ENCODE measurements around the gene KCNK7. TPM values are rescaled to one million over a fixed set of nuclear protein-coding genes. Genes with fewer than 3 reads are reported as not detected.

Gene KCNK7
- total RNA-seq, 2 experiments from 2014 or later: 0.34 to 0.46 TPM

DNA sequence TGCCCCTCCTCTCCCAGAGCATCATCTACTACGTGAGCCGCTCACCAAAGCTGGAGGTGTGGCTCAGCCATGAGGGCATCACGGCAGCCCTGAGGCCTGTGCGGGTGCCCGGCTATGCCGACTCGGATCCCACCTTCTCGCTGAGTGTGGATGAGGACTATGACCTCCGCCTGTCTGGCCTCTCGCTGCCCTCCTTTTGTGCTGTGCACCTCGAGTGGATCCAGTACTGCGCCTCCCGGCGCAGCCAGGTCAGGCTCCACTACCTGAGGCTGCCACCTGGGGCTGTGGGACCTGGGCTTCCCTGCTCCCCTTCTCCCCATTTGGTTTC is 38.5 kb upstream of the KCNK7 start:
- ChIA-PET POLR2A (no interaction called here), CTCF (interaction anchor here (0.9 to 1.3 kb wide), 2 partner anchors 77 to 183 kb away, joined by 3 to 4 read pairs; no protein-coding TSS in a partner anchor)

DNA sequence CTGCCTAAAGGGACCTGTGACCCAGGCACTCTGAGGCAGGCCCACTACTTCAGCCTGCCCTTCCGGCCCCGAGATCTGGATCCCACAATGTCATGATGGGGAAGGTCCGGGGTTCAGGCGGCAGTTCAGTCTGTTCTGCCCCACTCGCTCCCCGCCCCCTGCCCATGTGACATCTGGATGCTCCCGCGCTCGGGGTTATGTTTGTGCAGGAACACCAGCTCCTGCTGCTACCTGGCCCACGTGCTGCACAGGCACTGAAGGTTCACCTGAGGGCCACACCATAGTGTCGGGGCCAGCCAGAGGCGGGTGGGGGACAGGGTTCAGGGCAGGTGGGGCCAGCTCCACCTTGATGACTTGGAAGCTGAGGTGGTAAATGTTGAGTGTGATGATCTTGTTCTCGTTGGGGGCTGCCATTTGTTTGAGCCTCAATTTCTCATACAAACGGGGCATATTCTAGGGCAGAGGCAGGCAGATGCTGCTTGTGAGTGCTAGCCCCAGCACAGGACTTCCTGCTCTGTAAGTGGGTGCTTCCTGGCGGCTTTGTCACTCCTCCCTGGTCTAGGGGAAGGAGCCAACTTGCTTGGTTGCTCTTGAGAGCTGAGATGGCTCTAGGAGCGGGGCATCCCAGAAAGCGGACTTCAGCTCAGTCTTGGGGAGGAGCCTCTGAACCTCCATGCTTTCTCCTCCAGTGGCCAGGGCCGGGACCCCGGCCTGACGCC is 37.9 kb upstream of the KCNK7 start:
- POLR2A ChIA-PET: interaction anchor here (0.9 kb wide), 1 partner anchor 11 kb away, joined by 3 read pairs; no protein-coding TSS in a partner anchor
- CTCF ChIA-PET: interaction anchor here (0.9 to 1.7 kb wide), 4 partner anchors 11 to 184 kb away, joined by 3 to 7 read pairs (median 4); no protein-coding TSS in a partner anchor

DNA sequence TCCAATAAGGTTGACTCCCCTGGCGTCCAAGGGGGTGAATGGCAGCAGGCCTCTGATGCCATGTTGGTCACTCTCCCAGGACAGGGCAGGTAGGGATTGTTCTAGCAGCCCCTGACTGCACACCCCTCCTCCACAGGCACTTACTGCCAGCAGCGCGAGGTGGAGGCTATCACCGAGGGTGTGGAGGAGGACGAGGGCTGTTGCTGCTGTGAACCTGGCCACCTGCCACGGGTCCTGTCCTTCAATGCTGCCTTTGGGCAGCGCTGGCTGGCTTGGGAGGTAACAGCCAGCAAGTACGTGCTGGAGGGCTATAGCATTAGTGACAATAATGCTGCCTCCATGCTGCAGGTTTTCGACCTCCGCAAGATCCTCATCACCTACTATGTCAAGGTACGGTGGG is 34.6 kb upstream of the KCNK7 start:
- ChIA-PET CTCF (no interaction called here), POLR2A (interaction anchor here (0.8 kb wide), 1 partner anchor 9 kb away, joined by 3 read pairs; no protein-coding TSS in a partner anchor)

- ChIA-PET CTCF (interaction anchor here (0.9 kb wide), 1 partner anchor 8 kb away, joined by 3 read pairs; the partner anchor contains the start of gene SIPA1), POLR2A (no interaction called here)
Measured at GRCh38 chr11:65629579-65629978, 34.0 kb upstream of the KCNK7 start.

- ChIA-PET CTCF (interaction anchor here (0.5 to 1.8 kb wide), 7 partner anchors 10 to 504 kb away, joined by 3 to 9 read pairs (median 3); partner anchors contain the start of genes KAT5 and SIPA1), POLR2A (interaction anchor here (0.5 kb wide), 1 partner anchor 341 kb away, joined by 3 read pairs; no protein-coding TSS in a partner anchor)
Measured at GRCh38 chr11:65627202-65627601, 31.6 kb upstream of the KCNK7 start.

DNA sequence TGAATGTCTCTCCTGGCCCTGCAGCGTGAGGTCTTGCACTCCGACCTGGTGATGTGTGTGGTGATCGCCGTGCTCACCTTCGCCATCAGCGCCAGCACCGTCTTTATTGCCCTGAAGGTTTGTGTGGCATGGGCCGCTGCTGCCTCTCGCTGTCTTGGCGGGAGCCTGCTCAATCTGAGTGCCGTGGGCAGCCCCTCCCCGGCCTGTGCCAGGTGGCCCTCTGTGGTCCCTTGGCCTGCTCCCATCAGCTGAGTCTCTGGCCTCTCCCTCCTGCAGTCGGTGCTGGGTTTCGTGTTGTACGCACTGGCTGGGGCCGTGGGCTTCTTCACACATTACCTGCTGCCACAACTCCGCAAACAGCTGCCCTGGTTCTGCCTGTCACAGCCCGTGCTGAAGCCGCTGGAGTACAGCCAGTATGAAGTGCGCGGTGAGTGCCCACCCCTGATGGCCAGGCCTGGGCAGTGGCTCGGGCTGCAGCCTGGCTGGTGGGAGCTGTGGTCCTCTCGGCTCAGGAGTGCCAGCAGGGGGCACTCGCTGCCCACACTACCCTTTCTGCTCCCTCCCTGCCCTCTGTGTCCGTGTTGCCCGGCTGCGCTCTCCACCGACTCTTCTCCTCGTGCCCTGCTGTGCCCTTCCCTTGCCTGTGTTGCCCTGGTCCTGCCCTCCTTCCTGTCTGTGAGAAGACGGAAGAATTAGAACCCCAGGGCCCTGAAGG is 30.2 kb upstream of the KCNK7 start:
- POLR2A ChIA-PET: interaction anchor here (0.7 kb wide), 1 partner anchor 13 kb away, joined by 3 read pairs; the partner anchor contains the start of gene SIPA1
- CTCF ChIA-PET: interaction anchor here (0.6 to 2.3 kb wide), 13 partner anchors 9 to 757 kb away, joined by 3 to 9 read pairs (median 4); partner anchors contain the start of genes AP5B1, EHBP1L1, KAT5 and MUS81

GRCh38 chr11:65624931-65625627 is 29.5 kb upstream of the KCNK7 start:
- POLR2A ChIA-PET: no interaction called here
- CTCF ChIA-PET: interaction anchor here (0.8 to 2.3 kb wide), 9 partner anchors 8 to 155 kb away, joined by 3 to 9 read pairs (median 5); partner anchors contain the start of genes AP5B1, EHBP1L1 and RNASEH2C

DNA sequence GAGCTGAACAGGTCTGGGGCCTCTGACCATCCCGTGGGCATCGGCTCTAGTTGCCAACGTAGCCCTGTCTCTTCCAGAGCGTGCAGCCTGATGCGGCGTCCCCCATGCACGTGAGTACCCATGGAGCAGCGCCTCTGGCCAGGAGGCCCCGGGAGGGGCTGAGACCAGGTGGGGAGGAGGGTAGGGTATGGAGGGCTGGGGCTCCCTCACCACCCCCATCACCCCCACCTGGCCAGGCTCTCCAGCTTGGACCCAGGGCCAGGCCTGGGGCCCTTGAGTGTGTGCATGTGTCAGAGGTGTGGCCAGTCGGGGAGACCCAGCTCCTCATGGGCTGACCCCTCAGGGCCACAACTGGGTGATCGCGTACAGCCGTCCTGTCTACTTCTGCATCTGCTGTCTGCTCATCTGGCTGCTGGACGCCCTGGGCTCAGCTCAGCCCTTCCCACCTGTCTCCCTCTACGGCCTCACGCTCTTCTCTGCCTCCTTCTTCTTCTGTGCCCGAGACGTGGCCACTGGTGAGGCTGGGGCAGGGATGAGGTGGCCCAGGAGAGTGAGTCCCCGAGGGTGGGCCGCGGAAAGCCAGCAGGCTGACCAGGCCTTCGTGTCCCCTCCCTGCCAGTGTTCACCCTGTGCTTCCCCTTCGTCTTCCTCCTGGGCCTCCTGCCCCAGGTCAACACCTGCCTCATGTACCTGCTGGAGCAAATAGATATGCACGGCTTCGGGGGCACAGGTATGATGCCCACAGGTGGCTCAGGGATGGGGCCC is 28.4 kb upstream of the KCNK7 start:
- ChIA-PET CTCF (interaction anchor here (1.0 kb wide), 1 partner anchor 14 kb away, joined by 3 read pairs; the partner anchor contains the start of gene SIPA1), POLR2A (interaction anchor here (0.7 kb wide), 1 partner anchor 28 kb away, joined by 3 read pairs; no protein-coding TSS in a partner anchor)

DNA sequence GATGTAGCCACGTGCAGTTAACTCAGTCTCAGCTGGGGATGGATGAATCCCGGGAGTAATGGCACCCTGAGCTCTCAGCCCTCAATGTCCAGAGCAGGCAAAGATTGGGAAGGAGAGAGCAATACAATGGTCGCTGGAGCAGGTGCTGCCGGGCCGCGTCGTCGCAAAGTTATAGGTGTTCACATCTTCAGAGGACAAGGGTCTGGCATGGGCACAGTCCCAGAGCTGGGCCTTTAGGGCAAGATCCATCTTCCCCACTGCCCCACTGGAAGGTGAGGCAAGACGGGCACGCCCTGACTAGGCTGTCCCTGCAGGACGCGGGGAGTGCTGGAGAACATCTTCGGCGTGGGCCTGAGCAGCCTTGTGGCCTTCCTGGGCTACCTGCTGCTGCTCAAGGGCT is 27.6 kb upstream of the KCNK7 start:
- ChIA-PET POLR2A (interaction anchor here (1.0 kb wide), 1 partner anchor 15 kb away, joined by 4 read pairs; the partner anchor contains the start of gene SIPA1), CTCF (interaction anchor here (0.6 to 1.6 kb wide), 3 partner anchors 10 to 331 kb away, joined by 3 to 4 read pairs (median 3); partner anchors contain the start of gene SIPA1)

- ChIA-PET POLR2A (interaction anchor here (1.1 kb wide), 1 partner anchor 9 kb away, joined by 3 read pairs; no protein-coding TSS in a partner anchor), CTCF (interaction anchor here (0.6 to 1.6 kb wide), 2 partner anchors 11 to 46 kb away, joined by 3 to 4 read pairs; no protein-coding TSS in a partner anchor)
Measured at GRCh38 chr11:65622011-65622410, 26.4 kb upstream of the KCNK7 start.

DNA sequence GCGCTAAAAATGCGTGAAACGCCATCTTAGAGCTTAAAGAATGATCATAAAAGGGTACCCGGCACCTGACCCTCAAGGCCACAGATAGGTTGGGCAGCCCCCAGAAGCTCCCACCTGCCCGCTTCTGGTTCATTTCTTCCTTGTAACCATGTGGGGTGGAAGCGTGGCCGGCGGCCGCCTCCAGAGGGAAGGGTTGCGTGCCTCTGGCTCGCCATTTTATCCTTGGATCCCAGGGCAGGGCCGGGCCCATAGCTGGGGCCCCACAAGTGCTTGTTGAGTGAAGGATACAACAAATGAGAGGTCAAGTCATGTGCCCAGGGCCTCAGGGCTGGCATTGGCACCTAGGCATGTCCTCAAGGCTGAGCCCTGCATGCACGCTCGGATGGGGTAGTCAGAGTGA is 25.9 kb upstream of the KCNK7 start:
- ChIA-PET POLR2A (interaction anchor here (1.1 kb wide), 1 partner anchor 9 kb away, joined by 3 read pairs; no protein-coding TSS in a partner anchor), CTCF (interaction anchor here (0.6 kb wide), 1 partner anchor 46 kb away, joined by 3 read pairs; no protein-coding TSS in a partner anchor)

GRCh38 chr11:65620666-65621065 is 25.1 kb upstream of the KCNK7 start:
- ChIA-PET CTCF (no interaction called here), POLR2A (no interaction called here)

DNA sequence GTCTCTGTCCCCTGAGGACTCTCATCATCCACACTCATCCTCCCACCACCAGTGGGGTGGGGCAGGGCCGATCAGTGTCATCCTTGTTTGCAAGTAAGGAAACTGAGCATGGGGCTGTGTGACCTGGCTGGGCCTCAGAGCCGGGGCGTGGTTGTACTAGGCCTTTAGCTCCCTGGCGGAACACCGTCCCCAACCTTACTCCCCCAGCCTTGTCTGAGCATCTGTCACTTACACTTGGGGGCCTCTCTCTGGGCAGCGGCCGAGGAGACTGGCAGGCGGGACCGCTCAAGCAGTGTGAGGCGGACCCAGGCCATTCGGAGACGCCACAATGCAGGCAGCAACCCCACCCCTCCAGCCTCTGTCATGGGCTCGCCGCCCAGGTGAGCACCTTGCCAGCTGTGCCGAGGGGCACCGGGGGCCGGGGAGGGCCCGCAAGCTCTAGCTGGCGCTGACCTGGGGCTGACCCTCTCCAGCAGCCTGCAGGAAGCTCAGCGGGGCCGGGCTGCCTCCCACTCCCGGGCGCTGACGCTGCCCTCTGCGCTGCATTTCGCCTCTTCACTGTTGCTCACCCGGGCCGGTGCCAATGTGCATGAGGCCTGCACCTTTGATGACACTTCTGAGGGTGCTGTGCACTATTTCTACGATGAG is 23.8 kb upstream of the KCNK7 start:
- CTCF ChIA-PET: interaction anchor here (1.4 kb wide), 1 partner anchor 24 kb away, joined by 4 read pairs; no protein-coding TSS in a partner anchor

DNA sequence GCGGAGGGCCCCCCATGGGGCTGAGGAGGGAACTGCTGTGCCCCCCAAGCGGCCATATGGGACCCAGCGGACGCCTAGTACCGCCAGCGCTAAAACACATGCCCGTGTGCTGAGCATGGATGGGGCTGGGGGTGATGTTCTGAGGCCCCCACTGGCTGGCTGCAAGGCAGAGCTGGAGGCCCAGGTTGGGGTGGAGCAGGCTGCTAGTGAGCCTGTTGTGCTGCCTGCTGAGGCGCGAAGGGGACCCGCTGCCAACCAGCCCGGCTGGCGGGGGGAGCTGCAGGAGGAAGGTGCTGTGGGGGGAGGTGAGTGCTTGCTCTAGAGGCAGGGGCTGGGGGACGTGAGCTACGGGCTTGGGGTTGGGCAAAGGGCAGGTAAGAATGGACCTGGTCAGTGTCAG is 23.2 kb upstream of the KCNK7 start:
- POLR2A ChIA-PET: interaction anchor here (0.5 kb wide), 1 partner anchor 310 kb away, joined by 3 read pairs; no protein-coding TSS in a partner anchor

More for the DNA sequence above, 23.8 kb upstream of the KCNK7 start:
- POLR2A ChIA-PET: no interaction called here

GRCh38 chr11:65617990-65618751 is 22.6 kb upstream of the KCNK7 start:
- ChIA-PET CTCF (interaction anchor here (0.6 to 1.7 kb wide), 3 partner anchors 8 to 266 kb away, joined by 3 to 7 read pairs (median 4); no protein-coding TSS in a partner anchor), POLR2A (interaction anchor here (0.5 kb wide), 1 partner anchor 310 kb away, joined by 3 read pairs; no protein-coding TSS in a partner anchor)

More for the DNA sequence above, 23.2 kb upstream of the KCNK7 start:
- CTCF ChIA-PET: interaction anchor here (1.4 kb wide), 1 partner anchor 24 kb away, joined by 4 read pairs; no protein-coding TSS in a partner anchor

DNA sequence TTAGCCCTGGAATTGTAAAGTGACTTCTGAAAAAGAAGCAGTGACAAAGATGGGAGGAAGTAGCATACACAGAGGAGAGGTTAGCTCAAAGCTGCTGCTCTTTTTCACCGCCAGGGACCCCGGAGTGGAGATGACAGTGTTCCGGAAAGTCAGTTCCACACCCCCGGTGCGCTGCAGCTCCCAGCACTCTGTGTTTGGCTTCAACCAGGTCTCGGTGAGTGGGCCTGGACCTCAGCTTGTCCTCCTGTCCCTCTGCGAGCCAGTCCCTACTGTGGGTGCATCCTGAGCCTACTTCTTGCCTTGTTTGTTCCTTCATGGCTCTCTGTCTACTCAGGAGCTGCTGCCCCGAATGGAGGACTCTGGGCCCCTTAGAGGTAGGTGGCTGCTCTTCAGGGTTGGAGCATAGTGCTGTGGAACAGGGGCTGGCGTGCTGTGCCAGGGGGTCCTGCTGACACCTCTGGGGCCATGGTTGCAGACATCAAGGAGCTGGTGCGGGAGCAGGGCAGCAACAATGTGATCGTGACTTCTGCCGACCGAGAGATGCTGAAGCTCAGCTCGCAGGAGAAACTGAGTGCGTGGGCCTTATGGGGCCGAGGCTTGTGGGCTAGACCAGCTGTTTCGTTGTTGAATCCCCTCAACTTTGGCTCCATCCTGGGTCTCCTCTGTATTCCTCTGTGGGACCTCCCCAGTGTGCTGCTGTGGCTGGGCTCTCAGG is 21.7 kb upstream of the KCNK7 start:
- CTCF ChIA-PET: interaction anchor here (0.6 to 1.9 kb wide), 6 partner anchors 9 to 267 kb away, joined by 3 to 7 read pairs (median 4); no protein-coding TSS in a partner anchor

More for the DNA sequence above, 21.7 kb upstream of the KCNK7 start:
- POLR2A ChIA-PET: no interaction called here

All from activated CD8-positive, alpha-beta memory T cell treated with anti-CD3 and anti-CD28 coated beads for 36 hours (primary cell).